ENCODE results near the gene BANF2.
"Not testable (repeated sequence)": the region's sequence is repeated elsewhere in the genome, so short reads cannot be mapped to it uniquely, and the experiment has no call there.

Gene BANF2

GRCh38 chr20:17683218-17684076, 16.3 kb upstream of the BANF2 start:
- no peak for DNase-seq

- DNase-seq: no peak
Measured at GRCh38 chr20:17684077-17684888, 15.5 kb upstream of the BANF2 start.

GRCh38 chr20:17685168-17685567, 14.6 kb upstream of the BANF2 start:
- no peak for DNase-seq

GRCh38 chr20:17687800-17688199, 12.0 kb upstream of the BANF2 start:
- no peak for DNase-seq

GRCh38 chr20:17688965-17689364, 10.8 kb upstream of the BANF2 start:
- DNase-seq: no peak

GRCh38 chr20:17690144-17690543, 9.6 kb upstream of the BANF2 start:
- DNase-seq: no peak

- no peak for DNase-seq
Measured at GRCh38 chr20:17691758-17692157, 8.0 kb upstream of the BANF2 start.

- DNase-seq: no peak
Measured at GRCh38 chr20:17693444-17694001, 6.2 kb upstream of the BANF2 start.

GRCh38 chr20:17694767-17695166, 5.0 kb upstream of the BANF2 start:
- DNase-seq: no peak

- no peak for DNase-seq
Measured at GRCh38 chr20:17696287-17696686, 3.5 kb upstream of the BANF2 start.

- no peak for DNase-seq
Measured at GRCh38 chr20:17697171-17697570, 2.6 kb upstream of the BANF2 start.

- DNase-seq: no peak
Measured at GRCh38 chr20:17698384-17698783, 1.4 kb upstream of the BANF2 start.

GRCh38 chr20:17700637-17701036, 871 bp downstream of the BANF2 start:
- no peak for DNase-seq

GRCh38 chr20:17701826-17702225, 2.1 kb downstream of the BANF2 start:
- DNase-seq: no peak

GRCh38 chr20:17704589-17705317, 5.0 kb downstream of the BANF2 start:
- no peak for DNase-seq

- DNase-seq: no peak
Measured at GRCh38 chr20:17705916-17706315, 6.2 kb downstream of the BANF2 start.

GRCh38 chr20:17706632-17707031, 6.9 kb downstream of the BANF2 start:
- DNase-seq: no peak

- DNase-seq: not testable (repeated sequence)
Measured at GRCh38 chr20:17707951-17708350, 8.2 kb downstream of the BANF2 start.

GRCh38 chr20:17708675-17709360, 9.1 kb downstream of the BANF2 start:
- no peak for DNase-seq

- no peak for DNase-seq
Measured at GRCh38 chr20:17709361-17710293, 9.9 kb downstream of the BANF2 start.

All from suppressor macrophage treated with lipopolysaccharide for 4 hours (primary cell).